Erythroblast (primary cell): ENCODE data around the gene CLINT1.

Experiments used
- GATA1 ChIP-seq: IDR thresholded peaks from 2 replicates; pipeline ENCODE4 v1.6.1; 2011; ENCODE audit warnings: low read depth, mild to moderate bottlenecking, control low read depth, low read length, moderate library complexity
- POLR2A ChIP-seq: IDR thresholded peaks from 2 replicates; pipeline ENCODE4 v1.6.1; 2011; ENCODE audit warnings: mild to moderate bottlenecking, low read length

GRCh38 chr5:157903117-157903450 is 44.1 kb upstream of the CLINT1 start:
- no peak for TF ChIP-seq GATA1
- TF ChIP-seq POLR2A, result no peak
